AG04449 (cell line): ENCODE measurements around the gene HLA-DOA.
A peak's percentile ranks its signal among the peaks of the same experiment; 100 is the strongest.

ENCODE experiments used
- CTCF ChIA-PET: fragments of 350-600 bp; formaldehyde crosslinking; extraction: SDS; loops from one replicate; lab custom pipeline; 2021; ENCODE audit warnings: antibody characterized with exemption; lab: Yijun Ruan, JAX
- POLR2A ChIA-PET: fragments of 400-600, 350-600 bp; formaldehyde crosslinking; extraction: SDS; loops from one replicate; lab custom pipeline; 2020; ENCODE audit warnings: antibody characterized with exemption, inconsistent platforms; lab: Yijun Ruan, JAX
- DNase-seq: peaks from one replicate; pipeline ENCODE4 v3.0.0-alpha.2; 2010; ENCODE audit warnings: low read depth, low spot score
- H3K4me3 ChIP-seq: 2 replicates; pipeline ENCODE4 v1.5.1; 2011; ENCODE audit warnings: low read depth, mild to moderate bottlenecking, control low read depth, low read length
- TF ChIP-seq, protein P1 (sequence below): IDR thresholded peaks from one replicate; pipeline ENCODE4 v1.5.1; 2011; ENCODE audit warnings: mild to moderate bottlenecking, moderate library complexity, low read length, control low read depth, inconsistent platforms; ENCODE audit not compliant: insufficient read depth; ENCODE audit errors: missing control alignments

The HLA-DOA gene

DNA sequence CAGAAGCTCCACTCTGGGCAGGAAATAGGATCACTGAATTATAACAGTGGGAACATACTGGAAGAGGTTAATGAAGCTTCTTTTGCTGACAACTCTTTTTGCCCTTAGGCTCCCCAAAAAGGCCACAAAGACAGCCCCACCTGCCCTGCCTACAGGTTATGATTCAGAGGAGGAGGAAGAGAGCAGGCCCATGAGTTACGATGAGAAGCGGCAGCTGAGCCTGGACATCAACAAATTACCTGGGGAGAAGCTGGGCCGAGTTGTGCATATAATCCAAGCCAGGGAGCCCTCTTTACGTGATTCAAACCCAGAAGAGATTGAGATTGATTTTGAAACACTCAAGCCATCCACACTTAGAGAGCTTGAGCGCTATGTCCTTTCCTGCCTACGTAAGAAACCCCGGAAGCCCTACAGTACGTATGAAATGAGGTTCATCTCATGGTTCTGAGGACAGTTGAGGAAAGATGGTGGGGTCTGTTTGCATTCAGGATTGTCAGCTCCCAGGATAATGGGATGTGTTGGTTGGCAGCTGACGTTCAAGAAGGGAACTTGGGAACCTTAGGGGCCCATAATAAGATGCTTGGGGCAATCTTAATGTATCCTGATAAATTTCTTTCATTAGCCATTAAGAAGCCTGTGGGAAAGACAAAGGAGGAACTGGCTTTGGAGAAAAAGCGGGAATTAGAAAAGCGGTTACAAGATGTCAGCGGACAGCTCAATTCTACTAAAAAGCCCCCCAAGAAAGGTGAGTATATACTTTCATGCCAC lies 29.5 kb downstream of the HLA-DOA start:
- no peak overlapping the region for H3K4me3 ChIP-seq
- ChIA-PET CTCF (interaction anchor here (0.7 to 7.3 kb wide), 10 partner anchors 9 to 141 kb away, joined by 3 to 70 read pairs (median 6); partner anchors contain the start of genes HLA-DMA and TAP2), POLR2A (interaction anchor here (1.1 to 4.2 kb wide), 2 partner anchors 9 to 25 kb away, joined by 3 to 48 read pairs; partner anchors contain the start of gene BRD2)
- DNase-seq, result no peak
- TF ChIP-seq, protein P1, sequence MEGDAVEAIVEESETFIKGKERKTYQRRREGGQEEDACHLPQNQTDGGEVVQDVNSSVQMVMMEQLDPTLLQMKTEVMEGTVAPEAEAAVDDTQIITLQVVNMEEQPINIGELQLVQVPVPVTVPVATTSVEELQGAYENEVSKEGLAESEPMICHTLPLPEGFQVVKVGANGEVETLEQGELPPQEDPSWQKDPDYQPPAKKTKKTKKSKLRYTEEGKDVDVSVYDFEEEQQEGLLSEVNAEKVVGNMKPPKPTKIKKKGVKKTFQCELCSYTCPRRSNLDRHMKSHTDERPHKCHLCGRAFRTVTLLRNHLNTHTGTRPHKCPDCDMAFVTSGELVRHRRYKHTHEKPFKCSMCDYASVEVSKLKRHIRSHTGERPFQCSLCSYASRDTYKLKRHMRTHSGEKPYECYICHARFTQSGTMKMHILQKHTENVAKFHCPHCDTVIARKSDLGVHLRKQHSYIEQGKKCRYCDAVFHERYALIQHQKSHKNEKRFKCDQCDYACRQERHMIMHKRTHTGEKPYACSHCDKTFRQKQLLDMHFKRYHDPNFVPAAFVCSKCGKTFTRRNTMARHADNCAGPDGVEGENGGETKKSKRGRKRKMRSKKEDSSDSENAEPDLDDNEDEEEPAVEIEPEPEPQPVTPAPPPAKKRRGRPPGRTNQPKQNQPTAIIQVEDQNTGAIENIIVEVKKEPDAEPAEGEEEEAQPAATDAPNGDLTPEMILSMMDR, result no peak

DNA sequence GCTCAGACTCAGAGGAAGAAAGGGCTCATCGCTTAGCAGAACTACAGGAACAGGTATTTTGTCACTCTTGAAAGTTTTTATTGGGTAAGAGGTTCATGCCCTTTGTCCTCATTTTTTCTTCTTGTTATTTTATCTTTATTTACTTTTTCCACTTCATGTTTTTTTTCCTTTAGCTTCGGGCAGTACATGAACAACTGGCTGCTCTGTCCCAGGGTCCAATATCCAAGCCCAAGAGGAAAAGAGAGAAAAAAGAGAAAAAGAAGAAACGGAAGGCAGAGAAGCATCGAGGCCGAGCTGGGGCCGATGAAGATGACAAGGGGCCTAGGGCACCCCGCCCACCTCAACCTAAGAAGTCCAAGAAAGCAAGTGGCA lies 31.5 kb downstream of the HLA-DOA start:
- no peak for DNase-seq
- H3K4me3 ChIP-seq, result no peak overlapping the region
- POLR2A ChIA-PET, result interaction anchor here (0.5 to 4.2 kb wide), 4 partner anchors 8 to 120 kb away, joined by 3 to 48 read pairs (median 3); partner anchors contain the start of genes BRD2 and HLA-DMA
- TF ChIP-seq, protein P1, result no peak
- CTCF ChIA-PET, result interaction anchor here (0.9 to 7.3 kb wide), 5 partner anchors 9 to 270 kb away, joined by 3 to 70 read pairs (median 4); partner anchors contain the start of genes BRD2 and TAP2

DNA sequence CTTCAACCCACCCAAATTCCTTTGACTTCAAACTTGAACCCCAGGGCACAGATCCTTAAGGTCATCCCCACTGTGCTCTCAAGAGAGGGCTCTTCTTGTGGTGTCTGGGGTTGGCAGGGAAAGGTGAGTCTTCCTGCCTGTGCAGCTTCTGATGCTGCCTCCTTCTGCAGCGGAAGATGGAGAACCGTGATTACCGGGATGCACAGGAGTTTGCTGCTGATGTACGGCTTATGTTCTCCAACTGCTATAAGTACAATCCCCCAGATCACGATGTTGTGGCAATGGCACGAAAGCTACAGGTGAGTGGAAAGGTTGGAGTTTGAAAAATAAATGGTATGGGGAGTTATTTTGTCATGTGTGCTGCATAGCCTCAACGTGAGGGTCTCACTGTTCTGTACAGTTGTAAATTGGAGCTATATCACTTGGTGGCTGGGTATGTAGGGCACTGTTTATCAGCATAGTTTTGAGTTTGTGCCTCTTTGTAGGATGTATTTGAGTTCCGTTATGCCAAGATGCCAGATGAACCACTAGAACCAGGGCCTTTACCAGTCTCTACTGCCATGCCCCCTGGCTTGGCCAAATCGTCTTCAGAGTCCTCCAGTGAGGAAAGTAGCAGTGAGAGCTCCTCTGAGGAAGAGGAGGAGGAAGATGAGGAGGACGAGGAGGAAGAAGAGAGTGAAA lies 32.0 kb downstream of the HLA-DOA start:
- no peak overlapping the region for H3K4me3 ChIP-seq
- POLR2A ChIA-PET, result interaction anchor here (0.5 to 4.2 kb wide), 4 partner anchors 7 to 119 kb away, joined by 3 to 48 read pairs (median 3); partner anchors contain the start of genes BRD2 and HLA-DMA
- TF ChIP-seq, protein P1, result no peak
- CTCF ChIA-PET, result interaction anchor here (0.9 to 13.0 kb wide), 7 partner anchors 8 to 271 kb away, joined by 3 to 142 read pairs (median 20); partner anchors contain the start of genes BRD2 and TAP2
- DNase-seq, result no peak

DNA sequence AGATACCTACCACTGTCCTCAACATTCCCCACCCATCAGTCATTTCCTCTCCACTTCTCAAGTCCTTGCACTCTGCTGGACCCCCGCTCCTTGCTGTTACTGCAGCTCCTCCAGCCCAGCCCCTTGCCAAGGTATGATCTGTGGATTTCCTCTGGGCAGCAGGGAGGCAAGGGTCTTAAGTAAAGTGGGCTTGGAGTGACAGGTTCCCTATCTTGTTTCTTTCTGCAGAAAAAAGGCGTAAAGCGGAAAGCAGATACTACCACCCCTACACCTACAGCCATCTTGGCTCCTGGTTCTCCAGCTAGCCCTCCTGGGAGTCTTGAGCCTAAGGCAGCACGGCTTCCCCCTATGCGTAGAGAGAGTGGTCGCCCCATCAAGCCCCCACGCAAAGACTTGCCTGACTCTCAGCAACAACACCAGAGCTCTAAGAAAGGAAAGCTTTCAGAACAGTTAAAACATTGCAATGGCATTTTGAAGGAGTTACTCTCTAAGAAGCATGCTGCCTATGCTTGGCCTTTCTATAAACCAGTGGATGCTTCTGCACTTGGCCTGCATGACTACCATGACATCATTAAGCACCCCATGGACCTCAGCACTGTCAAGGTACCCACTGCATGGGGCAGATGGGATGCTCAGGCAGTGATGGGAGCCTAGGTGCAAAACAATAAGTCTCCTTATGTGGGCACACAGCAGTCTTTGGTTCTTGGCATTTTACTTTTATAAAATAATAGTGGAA lies 32.9 kb downstream of the HLA-DOA start:
- ChIA-PET CTCF (interaction anchor here (1.0 to 13.0 kb wide), 6 partner anchors 9 to 91 kb away, joined by 3 to 142 read pairs (median 12); partner anchors contain the start of gene HLA-DMA), POLR2A (interaction anchor here (1.0 to 6.3 kb wide), 2 partner anchors 7 to 9 kb away, joined by 3 to 104 read pairs; no protein-coding TSS in a partner anchor)
- DNase-seq, result no peak
- TF ChIP-seq, protein P1, result no peak
- peak overlapping the region; percentile 92 for H3K4me3 ChIP-seq

DNA sequence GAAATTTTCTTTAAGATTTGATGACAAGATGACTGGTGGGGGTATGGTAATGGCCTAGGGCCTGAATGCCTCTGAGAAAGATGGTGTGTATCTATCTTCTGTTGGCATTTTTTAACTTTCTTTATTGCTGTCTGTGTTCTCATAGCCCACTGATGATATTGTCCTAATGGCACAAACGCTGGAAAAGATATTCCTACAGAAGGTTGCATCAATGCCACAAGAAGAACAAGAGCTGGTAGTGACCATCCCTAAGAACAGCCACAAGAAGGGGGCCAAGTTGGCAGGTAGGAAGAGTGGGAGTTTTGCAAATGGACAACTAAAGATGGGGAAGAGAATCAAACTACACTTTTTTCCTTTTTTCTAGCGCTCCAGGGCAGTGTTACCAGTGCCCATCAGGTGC lies 33.5 kb downstream of the HLA-DOA start:
- H3K4me3 ChIP-seq, result peak overlapping the region; percentile 92
- ChIA-PET POLR2A (interaction anchor here (1.0 to 6.3 kb wide), 2 partner anchors 8 to 9 kb away, joined by 3 to 104 read pairs; no protein-coding TSS in a partner anchor), CTCF (interaction anchor here (1.0 to 13.0 kb wide), 6 partner anchors 9 to 90 kb away, joined by 3 to 142 read pairs (median 12); partner anchors contain the start of gene HLA-DMA)
- TF ChIP-seq, protein P1, result no peak
- no peak for DNase-seq
